HepG2 (cell line): ENCODE data around the gene BDNF. TPM values are rescaled to one million over a fixed set of nuclear protein-coding genes. Genes with fewer than 3 reads are reported as not detected.

Experiments
- ATAC-seq: fragments of 200-7000 bp; cut with Tn5 transposase; 3 replicates; pipeline ENCODE4 v1.9.1; 2020; ENCODE audit warnings: mild to moderate bottlenecking, moderate library complexity
- BruUV-seq: library from RNA; stranded (reverse); fragments of 400-500 nt; replicated peaks from 2 replicates; lab custom pipeline; 2021; lab: Mats Ljungman, UMichigan
- CTCF ChIA-PET: fragments of 300-600 bp; formaldehyde crosslinking; extraction: SDS; loops from one replicate; lab custom pipeline; 2021; ENCODE audit warnings: low total read pairs, inconsistent platforms, low intra/inter-chr PET ratio; lab: Yijun Ruan, JAX
- POLR2A ChIA-PET: fragments of 350-600 bp; sonication (Branson Sonifier 250); formaldehyde crosslinking; loops from one replicate; lab custom pipeline; 2020; ENCODE audit warnings: antibody characterized with exemption, inconsistent platforms; lab: Yijun Ruan, JAX
- DNase-seq: peaks from one replicate; pipeline ENCODE4 v3.0.0-alpha.2; 2015; ENCODE audit warnings: low spot score
- FAIRE-seq: peaks from 3 replicates; lab custom pipeline; 2011; peaks lifted over from hg19 to GRCh38; lab: Jason Lieb, UNC
- H2AFZ ChIP-seq: one replicate; pipeline ENCODE4 v1.6.1; 2011; ENCODE audit warnings: low read length, inconsistent platforms
- H3K27ac ChIP-seq: fragments of 300-600 bp; 3 replicates; pipeline ENCODE4 v1.8.0; 2011; ENCODE audit warnings: mixed run types, mild to moderate bottlenecking, mixed read lengths, low read length, inconsistent platforms; ENCODE audit not compliant: insufficient read depth; ENCODE audit errors: extremely low read length
- H3K27me3 ChIP-seq, 2 experiments: fragments of 200-600 bp in 1 of 2; 2 replicates in 1 of 2; 3 replicates in 1 of 2; pipeline versions ENCODE4 v1.6.0 to v1.8.0; 2011; ENCODE audit warnings: low read length in 2 of 2, mild to moderate bottlenecking in 2 of 2, moderate library complexity in 2 of 2, inconsistent platforms in 1 of 2; ENCODE audit not compliant: insufficient read depth in 2 of 2, control insufficient read depth in 1 of 2
- H3K36me3 ChIP-seq, 2 experiments: fragments of 200-600 bp in 1 of 2; replicated peaks in 1 of 2; 2 replicates in 1 of 2; 3 replicates in 1 of 2; pipeline versions ENCODE4 v1.5.1 to v1.8.0; 2011; ENCODE audit warnings: low read length in 2 of 2, inconsistent platforms in 1 of 2; ENCODE audit not compliant: insufficient read depth in 2 of 2, control insufficient read depth in 1 of 2
- H3K4me1 ChIP-seq: 2 replicates; pipeline ENCODE4 v1.5.1; 2012; ENCODE audit warnings: low read length, inconsistent platforms; ENCODE audit not compliant: insufficient read depth
- H3K4me2 ChIP-seq: 2 replicates; pipeline ENCODE4 v1.6.0; 2011; ENCODE audit warnings: low read depth, low read length, inconsistent platforms
- H3K4me3 ChIP-seq, 3 experiments: fragments of 200-600 bp in 1 of 3; sonication (generic), shearing (Covaris generic) in 1 of 3; replicated peaks in 1 of 3; 2 replicates each; pipeline ENCODE4 v1.5.1; 2011 to 2016; ENCODE audit warnings: low read length in 3 of 3, inconsistent platforms in 2 of 3, low read depth in 2 of 3, mild to moderate bottlenecking in 2 of 3, control low read depth in 1 of 3, mixed read lengths in 1 of 3; ENCODE audit not compliant: insufficient read depth in 1 of 3
- H3K79me2 ChIP-seq: one replicate; pipeline ENCODE4 v1.6.1; 2011; ENCODE audit warnings: low read length, inconsistent platforms; ENCODE audit not compliant: insufficient read depth
- H3K9ac ChIP-seq: 2 replicates; pipeline ENCODE4 v1.6.0; 2011; ENCODE audit warnings: mild to moderate bottlenecking, low read depth, low read length, inconsistent platforms; ENCODE audit not compliant: insufficient read depth
- H3K9me3 ChIP-seq: 2 replicates; pipeline ENCODE4 v1.5.1; 2012; ENCODE audit warnings: mild to moderate bottlenecking, low read length
- H4K20me1 ChIP-seq: 2 replicates; pipeline ENCODE4 v1.6.0; 2011; ENCODE audit warnings: inconsistent platforms, mild to moderate bottlenecking, low read length, moderate library complexity; ENCODE audit not compliant: insufficient read depth
- ATF7-NPFF ChIP-seq: sonication (generic); formaldehyde crosslinking; IDR thresholded peaks from 2 replicates; pipeline ENCODE4 v1.8.1; 2023; ENCODE audit warnings: mild to moderate bottlenecking, low read depth, missing genetic modification reagents, moderate library complexity
- FOXM1 ChIP-seq: sonication (generic); formaldehyde crosslinking; IDR thresholded peaks from 2 replicates; pipeline ENCODE4 v1.5.0; 2020; ENCODE audit warnings: missing genetic modification reagents
- FOXO1 ChIP-seq: sonication (generic); formaldehyde crosslinking; IDR thresholded peaks from 2 replicates; pipeline ENCODE4 v1.4.0; 2020; ENCODE audit warnings: missing genetic modification reagents
- GATAD1 ChIP-seq: IDR thresholded peaks from 2 replicates; pipeline ENCODE4 v1.6.1; 2016; ENCODE audit warnings: missing genetic modification reagents, missing compliant biosample characterization
- JDP2 ChIP-seq: sonication (generic); formaldehyde crosslinking; IDR thresholded peaks from 2 replicates; pipeline ENCODE4 v1.8.1; 2022; ENCODE audit warnings: missing genetic modification reagents, borderline replicate concordance
- MATR3 ChIP-seq: sonication (generic); formaldehyde crosslinking; IDR thresholded peaks from 2 replicates; pipeline ENCODE4 v1.4.0; 2020; ENCODE audit warnings: missing genetic modification reagents
- MXD4 ChIP-seq: IDR thresholded peaks from 2 replicates; pipeline ENCODE4 v1.6.1; 2016; ENCODE audit warnings: mild to moderate bottlenecking, missing biosample characterization, missing genetic modification reagents
- NR3C1 ChIP-seq: sonication (generic); formaldehyde crosslinking; IDR thresholded peaks from 2 replicates; pipeline ENCODE4 v1.4.0; 2020; ENCODE audit warnings: missing genetic modification reagents
- REPIN1 ChIP-seq: sonication (generic); formaldehyde crosslinking; IDR thresholded peaks from 2 replicates; pipeline ENCODE4 v1.8.0; 2022; ENCODE audit warnings: missing genetic modification reagents, low read depth, mild to moderate bottlenecking, borderline replicate concordance
- SIX1 ChIP-seq: sonication (generic); formaldehyde crosslinking; IDR thresholded peaks from 2 replicates; pipeline ENCODE4 v1.4.0; 2020; ENCODE audit warnings: missing genetic modification reagents, borderline replicate concordance
- SRSF4 ChIP-seq: fragments of 200-400 bp; formaldehyde crosslinking; IDR thresholded peaks from one replicate; pipeline ENCODE4 v1.6.1; 2018; ENCODE audit warnings: mild to moderate bottlenecking, low read depth, low read length, moderate library complexity; ENCODE audit not compliant: poor library complexity, severe bottlenecking
- TOE1 ChIP-seq: sonication (generic); formaldehyde crosslinking; IDR thresholded peaks from 2 replicates; pipeline ENCODE4 v1.4.0; 2020; ENCODE audit warnings: mild to moderate bottlenecking, missing genetic modification reagents
- UBTF ChIP-seq: sonication (generic); formaldehyde crosslinking; IDR thresholded peaks from 2 replicates; pipeline ENCODE4 v1.4.0; 2020; ENCODE audit warnings: mild to moderate bottlenecking, missing genetic modification reagents
- ZNF121 ChIP-seq: sonication (generic); formaldehyde crosslinking; IDR thresholded peaks from 2 replicates; pipeline ENCODE4 v1.5.0; 2020; ENCODE audit warnings: mild to moderate bottlenecking, missing genetic modification reagents
- ZNF33B ChIP-seq: sonication (generic); formaldehyde crosslinking; IDR thresholded peaks from 2 replicates; pipeline ENCODE4 v1.5.1; 2020; ENCODE audit warnings: mild to moderate bottlenecking, missing genetic modification reagents
- ZNF543 ChIP-seq: sonication (generic); formaldehyde crosslinking; IDR thresholded peaks from 2 replicates; pipeline ENCODE4 v1.4.0; 2020; ENCODE audit warnings: mild to moderate bottlenecking, missing genetic modification reagents
- ZNF83 ChIP-seq: sonication (generic); formaldehyde crosslinking; IDR thresholded peaks from 2 replicates; pipeline ENCODE4 v1.4.0; 2020; ENCODE audit warnings: missing genetic modification reagents, mild to moderate bottlenecking, borderline replicate concordance
- ZNF850 ChIP-seq: sonication (generic); formaldehyde crosslinking; conservative IDR thresholded peaks from 2 replicates; pipeline ENCODE4 v1.9.0; 2021; ENCODE audit warnings: mild to moderate bottlenecking, missing genetic modification reagents
- ZNF891 ChIP-seq: sonication (generic); formaldehyde crosslinking; IDR thresholded peaks from 2 replicates; pipeline ENCODE4 v1.5.0; 2020; ENCODE audit warnings: mild to moderate bottlenecking, missing genetic modification reagents
- WGBS: methylation state at CpG from one replicate; pipeline ENCODE4 v1.1.6; 2017; ENCODE audit warnings: low lambda C conversion rate; 5-methylcytosine and 5-hydroxymethylcytosine counted together
- in situ Hi-C: cut with HindIII; loops from 2 replicates; pipeline ENCODE4 v1.10.0; 2017; ENCODE audit warnings: low pct_unique_long_range_greater_than_20kb; ENCODE audit not compliant: extremely low pct_ligation_motif_present
- intact Hi-C: fragments of 100-400 bp; cut with micrococcal nuclease; formaldehyde crosslinking; loops from one replicate; pipeline ENCODE4 v1.10.0; 2022; ENCODE audit not compliant: unreplicated experiment
- polyA plus RNA-seq, 8 experiments: library from polyadenylated mRNA; depleted of rRNA in 3 of 8; stranded (reverse) in 7 of 8; unstranded in 1 of 8; fragments of >200 nt; fragmentation: Illumina TruSeq in 4 of 8; extraction: Trizol in 4 of 8; gene quantifications; 2 replicates each; pipeline versions ENCODE4 v1.2.1 to v1.2.3, GENCODE V29; 2011 to 2016; ENCODE audit warnings: low read depth in 4 of 8, missing spikeins in 1 of 8, mixed read lengths in 1 of 8; ENCODE audit not compliant: insufficient read depth in 1 of 8
- total RNA-seq, 5 experiments: library from RNA; depleted of rRNA; stranded (reverse); fragments of >200 nt; fragmentation: Illumina TruSeq; extraction: Trizol; gene quantifications; 2 replicates each; pipeline ENCODE4 v1.2.3, GENCODE V29; 2016; ENCODE audit warnings: low read depth in 1 of 5

The BDNF gene
- total and polyA plus RNA-seq, 2 of the 13 experiments (the other 11 are each of a cell fraction or from before 2014, with no cell fraction given), result 0.02 TPM; not detected in 1

GRCh38 chr11:27697679-27698275 lies 2.5 kb downstream of the BDNF start:
- no peaks in the 10 kb centered on the region for H4K20me1 ChIP-seq
- no peak for DNase-seq
- ChIA-PET POLR2A (no interaction called here), CTCF (interaction anchor here (1.2 kb wide), 1 partner anchor 1000 kb away, joined by 5 read pairs; no protein-coding TSS in a partner anchor)
- no peak overlapping the region for H3K4me3 ChIP-seq
- TF ChIP-seq ZNF543 (CRISPR knock-in tag) (no peak), FOXO1 (no peak), MATR3 (CRISPR knock-in tag) (no peak), ZNF33B (CRISPR knock-in tag) (no peak), ZNF121 (CRISPR knock-in tag) (no peak), SIX1 (CRISPR knock-in tag) (no peak), ATF7-NPFF (CRISPR knock-in tag) (no peak), SRSF4 (no peak), ZNF83 (CRISPR knock-in tag) (no peak), ZNF891 (CRISPR knock-in tag) (no peak), MXD4 (CRISPR knock-in tag) (no peak), ZNF850 (CRISPR knock-in tag) (no peak), REPIN1 (CRISPR knock-in tag) (no peak), NR3C1 (CRISPR knock-in tag) (no peak), UBTF (no peak), JDP2 (CRISPR knock-in tag) (no peak), TOE1 (no peak), GATAD1 (CRISPR knock-in tag) (no peak), FOXM1 (CRISPR knock-in tag) (no peak)
- peaks cover 0 to 36% of the 10 kb centered on the region in 2 experiments; a peak in 3 of 5 replicates for H3K27me3 ChIP-seq
- H3K9ac ChIP-seq, result no peak overlapping the region
- no TSS peak for BruUV-seq
- no peak for FAIRE-seq
- H3K36me3 ChIP-seq, result no peaks in the 10 kb centered on the region
- no peak overlapping the region for H3K27ac ChIP-seq
- in situ Hi-C loops, result loop anchor here (5.0 to 25.0 kb wide), 4 partner anchors 835 to 1637 kb away; no protein-coding TSS in a partner anchor
- ATAC-seq, result no peak
- intact Hi-C loops, result no loop called here
- H3K4me2 ChIP-seq, result no peak overlapping the region
- H3K79me2 ChIP-seq, result no peaks in the 10 kb centered on the region
- H2AFZ ChIP-seq, result no peak overlapping the region
- whole genome bisulfite sequencing, result 9% methylated on average over 2 of the region's 2 CpGs
- H3K4me1 ChIP-seq, result peaks cover 29% of the 10 kb centered on the region
- H3K9me3 ChIP-seq, result no peaks in the 10 kb centered on the region
